ENCODE measurements around the gene C1QTNF8.

DNA sequence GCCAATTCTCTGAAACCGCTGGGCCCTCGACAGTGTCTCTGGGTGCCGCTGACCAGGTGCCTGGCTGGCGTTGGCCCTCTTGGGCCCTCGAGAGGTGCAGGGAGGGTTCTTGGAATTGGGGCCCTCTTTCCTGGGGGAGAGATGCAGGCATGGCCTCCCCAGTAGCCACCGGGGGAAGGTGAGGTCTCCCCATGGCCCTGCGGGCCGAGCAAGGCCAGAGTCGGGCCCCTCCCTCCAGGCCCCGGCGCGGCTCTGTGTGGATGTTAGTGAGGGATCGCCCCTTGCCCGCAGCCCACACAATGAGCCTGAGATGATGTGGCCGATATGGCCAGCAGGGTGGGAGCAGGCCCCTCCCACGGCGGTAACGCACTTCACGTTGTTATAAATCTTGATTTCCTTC, 23.1 kb upstream of the C1QTNF8 start:
- TF ChIP-seq, protein P1, sequence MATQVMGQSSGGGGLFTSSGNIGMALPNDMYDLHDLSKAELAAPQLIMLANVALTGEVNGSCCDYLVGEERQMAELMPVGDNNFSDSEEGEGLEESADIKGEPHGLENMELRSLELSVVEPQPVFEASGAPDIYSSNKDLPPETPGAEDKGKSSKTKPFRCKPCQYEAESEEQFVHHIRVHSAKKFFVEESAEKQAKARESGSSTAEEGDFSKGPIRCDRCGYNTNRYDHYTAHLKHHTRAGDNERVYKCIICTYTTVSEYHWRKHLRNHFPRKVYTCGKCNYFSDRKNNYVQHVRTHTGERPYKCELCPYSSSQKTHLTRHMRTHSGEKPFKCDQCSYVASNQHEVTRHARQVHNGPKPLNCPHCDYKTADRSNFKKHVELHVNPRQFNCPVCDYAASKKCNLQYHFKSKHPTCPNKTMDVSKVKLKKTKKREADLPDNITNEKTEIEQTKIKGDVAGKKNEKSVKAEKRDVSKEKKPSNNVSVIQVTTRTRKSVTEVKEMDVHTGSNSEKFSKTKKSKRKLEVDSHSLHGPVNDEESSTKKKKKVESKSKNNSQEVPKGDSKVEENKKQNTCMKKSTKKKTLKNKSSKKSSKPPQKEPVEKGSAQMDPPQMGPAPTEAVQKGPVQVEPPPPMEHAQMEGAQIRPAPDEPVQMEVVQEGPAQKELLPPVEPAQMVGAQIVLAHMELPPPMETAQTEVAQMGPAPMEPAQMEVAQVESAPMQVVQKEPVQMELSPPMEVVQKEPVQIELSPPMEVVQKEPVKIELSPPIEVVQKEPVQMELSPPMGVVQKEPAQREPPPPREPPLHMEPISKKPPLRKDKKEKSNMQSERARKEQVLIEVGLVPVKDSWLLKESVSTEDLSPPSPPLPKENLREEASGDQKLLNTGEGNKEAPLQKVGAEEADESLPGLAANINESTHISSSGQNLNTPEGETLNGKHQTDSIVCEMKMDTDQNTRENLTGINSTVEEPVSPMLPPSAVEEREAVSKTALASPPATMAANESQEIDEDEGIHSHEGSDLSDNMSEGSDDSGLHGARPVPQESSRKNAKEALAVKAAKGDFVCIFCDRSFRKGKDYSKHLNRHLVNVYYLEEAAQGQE (tag by site-specific recombination; IDR thresholded peaks at IDR 0.05) = no peak
- TF ChIP-seq, protein P2, sequence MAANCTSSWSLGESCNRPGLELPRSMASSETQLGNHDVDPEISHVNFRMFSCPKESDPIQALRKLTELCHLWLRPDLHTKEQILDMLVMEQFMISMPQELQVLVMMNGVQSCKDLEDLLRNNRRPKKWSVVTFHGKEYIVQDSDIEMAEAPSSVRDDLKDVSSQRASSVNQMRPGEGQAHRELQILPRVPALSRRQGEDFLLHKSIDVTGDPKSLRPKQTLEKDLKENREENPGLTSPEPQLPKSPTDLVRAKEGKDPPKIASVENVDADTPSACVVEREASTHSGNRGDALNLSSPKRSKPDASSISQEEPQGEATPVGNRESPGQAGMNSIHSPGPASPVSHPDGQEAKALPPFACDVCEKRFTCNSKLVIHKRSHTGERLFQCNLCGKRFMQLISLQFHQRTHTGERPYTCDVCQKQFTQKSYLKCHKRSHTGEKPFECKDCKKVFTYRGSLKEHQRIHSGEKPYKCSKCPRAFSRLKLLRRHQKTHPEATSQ (tag by site-specific recombination; IDR thresholded peaks at IDR 0.05) = no peak
- TF ChIP-seq, protein P3, sequence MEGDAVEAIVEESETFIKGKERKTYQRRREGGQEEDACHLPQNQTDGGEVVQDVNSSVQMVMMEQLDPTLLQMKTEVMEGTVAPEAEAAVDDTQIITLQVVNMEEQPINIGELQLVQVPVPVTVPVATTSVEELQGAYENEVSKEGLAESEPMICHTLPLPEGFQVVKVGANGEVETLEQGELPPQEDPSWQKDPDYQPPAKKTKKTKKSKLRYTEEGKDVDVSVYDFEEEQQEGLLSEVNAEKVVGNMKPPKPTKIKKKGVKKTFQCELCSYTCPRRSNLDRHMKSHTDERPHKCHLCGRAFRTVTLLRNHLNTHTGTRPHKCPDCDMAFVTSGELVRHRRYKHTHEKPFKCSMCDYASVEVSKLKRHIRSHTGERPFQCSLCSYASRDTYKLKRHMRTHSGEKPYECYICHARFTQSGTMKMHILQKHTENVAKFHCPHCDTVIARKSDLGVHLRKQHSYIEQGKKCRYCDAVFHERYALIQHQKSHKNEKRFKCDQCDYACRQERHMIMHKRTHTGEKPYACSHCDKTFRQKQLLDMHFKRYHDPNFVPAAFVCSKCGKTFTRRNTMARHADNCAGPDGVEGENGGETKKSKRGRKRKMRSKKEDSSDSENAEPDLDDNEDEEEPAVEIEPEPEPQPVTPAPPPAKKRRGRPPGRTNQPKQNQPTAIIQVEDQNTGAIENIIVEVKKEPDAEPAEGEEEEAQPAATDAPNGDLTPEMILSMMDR (tag by site-specific recombination; IDR thresholded peaks at IDR 0.05) = no peak
- TF ChIP-seq, protein P4, sequence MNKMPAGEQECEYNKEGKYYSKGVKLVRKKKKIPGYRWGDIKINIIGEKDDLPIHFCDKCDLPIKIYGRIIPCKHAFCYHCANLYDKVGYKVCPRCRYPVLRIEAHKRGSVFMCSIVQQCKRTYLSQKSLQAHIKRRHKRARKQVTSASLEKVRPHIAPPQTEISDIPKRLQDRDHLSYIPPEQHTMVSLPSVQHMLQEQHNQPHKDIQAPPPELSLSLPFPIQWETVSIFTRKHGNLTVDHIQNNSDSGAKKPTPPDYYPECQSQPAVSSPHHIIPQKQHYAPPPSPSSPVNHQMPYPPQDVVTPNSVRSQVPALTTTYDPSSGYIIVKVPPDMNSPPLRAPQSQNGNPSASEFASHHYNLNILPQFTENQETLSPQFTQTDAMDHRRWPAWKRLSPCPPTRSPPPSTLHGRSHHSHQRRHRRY (tag by site-specific recombination; IDR thresholded peaks at IDR 0.05) = no peak
